Measurements from ENCODE around the gene CYP46A1. TPM values are rescaled to one million over a fixed set of nuclear protein-coding genes. Genes with fewer than 3 reads are reported as not detected.

CYP46A1 gene
- total and polyA plus RNA-seq, 8 donors = 1.0 to 5.2 (median 1.8) TPM

DNA sequence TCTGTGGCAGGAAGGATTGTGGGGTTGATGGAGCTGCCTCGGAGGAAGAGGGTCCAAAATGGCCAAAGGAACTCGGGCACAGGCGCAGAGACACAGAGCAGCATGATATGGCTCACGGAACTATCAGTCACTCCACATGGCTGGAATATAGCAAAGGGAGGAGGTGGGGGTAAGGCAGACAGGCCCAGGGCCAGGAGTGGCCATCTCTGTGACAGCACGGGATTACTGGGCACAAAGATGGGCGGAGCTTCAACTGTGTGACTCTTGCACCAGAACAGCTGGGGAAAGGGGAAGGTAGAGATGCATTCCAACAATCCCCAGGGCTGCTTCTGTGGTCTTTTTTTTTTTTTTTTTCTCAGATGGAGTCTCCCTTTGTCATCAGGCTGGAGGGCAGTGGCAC is 84.3 kb downstream of the CYP46A1 start:
- no peak overlapping the region for H3K4me3 ChIP-seq
- TF ChIP-seq, protein P1, sequence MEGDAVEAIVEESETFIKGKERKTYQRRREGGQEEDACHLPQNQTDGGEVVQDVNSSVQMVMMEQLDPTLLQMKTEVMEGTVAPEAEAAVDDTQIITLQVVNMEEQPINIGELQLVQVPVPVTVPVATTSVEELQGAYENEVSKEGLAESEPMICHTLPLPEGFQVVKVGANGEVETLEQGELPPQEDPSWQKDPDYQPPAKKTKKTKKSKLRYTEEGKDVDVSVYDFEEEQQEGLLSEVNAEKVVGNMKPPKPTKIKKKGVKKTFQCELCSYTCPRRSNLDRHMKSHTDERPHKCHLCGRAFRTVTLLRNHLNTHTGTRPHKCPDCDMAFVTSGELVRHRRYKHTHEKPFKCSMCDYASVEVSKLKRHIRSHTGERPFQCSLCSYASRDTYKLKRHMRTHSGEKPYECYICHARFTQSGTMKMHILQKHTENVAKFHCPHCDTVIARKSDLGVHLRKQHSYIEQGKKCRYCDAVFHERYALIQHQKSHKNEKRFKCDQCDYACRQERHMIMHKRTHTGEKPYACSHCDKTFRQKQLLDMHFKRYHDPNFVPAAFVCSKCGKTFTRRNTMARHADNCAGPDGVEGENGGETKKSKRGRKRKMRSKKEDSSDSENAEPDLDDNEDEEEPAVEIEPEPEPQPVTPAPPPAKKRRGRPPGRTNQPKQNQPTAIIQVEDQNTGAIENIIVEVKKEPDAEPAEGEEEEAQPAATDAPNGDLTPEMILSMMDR (IDR thresholded peaks at IDR 0.05) = no peak
- H3K9me3 ChIP-seq = no peaks in the 10 kb centered on the region
- ATAC-seq = no peak
- WGBS, 2 donors = 84 to 89% methylated on average over 6 of the region's 6 CpGs
- intact Hi-C loops (cut with DNase I) = no loop called here
- no peak for DNase-seq
- FAIRE-seq = no peak
- H3K36me3 ChIP-seq = no peaks in the 10 kb centered on the region
- H3K27ac ChIP-seq = no peak overlapping the region
- H3K27me3 ChIP-seq = no peaks in the 10 kb centered on the region
- peaks cover 0 to 14% (median 0%) of the 10 kb centered on the region in 3 donors for H3K4me1 ChIP-seq

DNA sequence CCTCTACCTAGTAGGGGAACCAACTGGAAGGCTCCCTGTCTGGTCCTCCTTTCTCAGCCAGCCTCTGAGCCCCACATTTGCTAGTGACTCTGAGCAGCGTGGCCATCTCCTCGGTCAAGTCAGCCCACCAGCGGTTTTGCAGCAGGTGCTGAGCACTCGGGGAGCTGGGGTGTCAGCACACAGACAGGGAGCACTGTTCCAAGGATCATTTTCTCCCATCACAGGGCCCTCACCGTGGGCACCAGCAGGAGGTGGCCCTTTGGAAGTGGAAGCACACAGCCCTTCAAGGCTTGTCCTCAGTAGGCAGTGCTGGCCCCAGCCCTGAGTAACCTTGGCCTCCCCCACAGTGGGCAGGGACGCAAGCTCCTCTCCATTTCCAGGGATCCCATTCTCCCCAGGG is 85.0 kb downstream of the CYP46A1 start:
- Histone ChIP-seq H3K4me3 (no peak overlapping the region), H3K4me1 (peaks cover 0 to 13% (median 0%) of the 10 kb centered on the region in 3 donors), H3K36me3 (no peaks in the 10 kb centered on the region), H3K27ac (no peak overlapping the region), H3K9me3 (no peaks in the 10 kb centered on the region), H3K27me3 (no peaks in the 10 kb centered on the region)
- no peak for DNase-seq
- FAIRE-seq = no peak
- no peak for ATAC-seq
- intact Hi-C loops (cut with DNase I) = no loop called here
- TF ChIP-seq, protein P1 (IDR thresholded peaks at IDR 0.05) = no peak
- 89 to 94% methylated on average over 6 of the region's 6 CpGs for WGBS, 2 donors

DNA sequence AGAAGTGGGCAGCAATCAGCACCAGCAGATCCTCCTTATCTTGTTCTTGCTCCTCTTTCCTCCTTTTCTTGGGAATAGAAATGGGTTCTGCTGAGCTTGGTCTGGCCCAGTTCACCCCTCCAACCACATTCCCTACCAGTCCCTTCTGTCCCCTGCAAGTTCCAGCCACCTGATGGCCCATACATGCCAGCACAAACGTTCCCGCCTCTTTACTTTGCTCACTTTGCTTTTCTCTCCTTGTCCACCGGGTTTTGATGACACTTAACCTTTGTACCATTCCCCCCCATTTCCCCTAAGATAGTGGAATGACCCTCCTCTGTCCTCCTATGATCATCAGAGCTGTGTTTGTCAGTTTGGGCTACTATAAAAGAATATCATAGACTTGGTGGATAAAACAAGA is 85.7 kb downstream of the CYP46A1 start:
- DNase-seq (no peak), ATAC-seq (no peak), FAIRE-seq (no peak)
- no peak overlapping the region for H3K27ac ChIP-seq
- no peaks in the 10 kb centered on the region for H3K9me3 ChIP-seq
- no peaks in the 10 kb centered on the region for H3K27me3 ChIP-seq
- 73 to 77% methylated on average over 3 of the region's 3 CpGs for WGBS, 2 donors
- H3K4me3 ChIP-seq = no peak overlapping the region
- H3K4me1 ChIP-seq = peaks cover 0 to 11% (median 0%) of the 10 kb centered on the region in 3 donors
- TF ChIP-seq, protein P1 (IDR thresholded peaks at IDR 0.05) = no peak
- intact Hi-C loops (cut with DNase I) = no loop called here
- H3K36me3 ChIP-seq = no peaks in the 10 kb centered on the region

DNA sequence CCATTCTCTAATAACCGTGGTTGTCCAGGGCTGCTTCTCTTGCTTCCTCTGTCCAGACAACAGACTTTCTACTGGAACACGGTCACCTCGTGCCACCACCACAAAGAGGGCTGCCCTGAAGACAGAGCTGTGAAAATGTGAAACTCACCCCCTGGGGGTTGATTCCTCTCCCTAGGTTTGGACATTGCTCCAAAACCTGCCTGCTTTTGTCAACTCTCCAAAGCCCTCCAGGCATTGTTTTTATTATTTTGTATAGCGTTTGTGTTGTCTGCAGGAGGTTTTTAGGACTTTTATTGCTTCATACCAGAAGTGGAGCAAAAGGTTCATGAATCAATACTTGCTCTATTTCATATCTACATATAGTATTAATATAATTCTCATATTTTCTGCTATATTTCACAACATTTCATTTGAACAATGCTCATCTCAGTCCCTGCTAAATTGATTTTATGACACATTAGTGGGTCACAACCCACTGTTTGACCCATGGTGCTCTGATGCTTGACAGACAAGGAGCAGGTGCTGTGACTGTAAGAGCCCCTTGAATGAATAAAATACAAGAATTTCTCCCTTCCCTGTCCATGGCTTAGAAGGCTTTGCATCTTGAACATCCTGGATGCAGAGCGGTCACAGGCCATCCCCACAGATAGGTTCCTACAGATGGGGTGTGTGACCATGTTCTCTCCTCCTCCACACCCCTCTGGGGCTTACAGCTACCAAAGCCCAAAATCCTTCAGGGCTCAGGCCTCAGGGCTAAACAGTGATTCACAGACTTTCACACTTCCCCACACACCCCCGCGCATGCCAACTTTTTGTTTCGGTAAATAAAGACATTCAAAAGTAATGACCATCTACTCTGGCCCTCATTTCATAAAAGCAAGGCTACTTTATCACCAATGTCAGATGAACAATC is 88.5 kb downstream of the CYP46A1 start:
- ATAC-seq = no peak
- no peak for DNase-seq
- no peak for FAIRE-seq
- Histone ChIP-seq H3K4me1 (no peaks in the 10 kb centered on the region), H3K27ac (no peak overlapping the region), H3K9me3 (no peaks in the 10 kb centered on the region), H3K4me3 (no peak overlapping the region), H3K36me3 (no peaks in the 10 kb centered on the region), H3K27me3 (no peaks in the 10 kb centered on the region)
- 65 to 68% methylated on average over 8 of the region's 8 CpGs for WGBS, 2 donors
- TF ChIP-seq, protein P1 (IDR thresholded peaks at IDR 0.05) = no peak
- intact Hi-C loops (cut with DNase I) = no loop called here
